Measurements from ENCODE around the gene SMIM24.

DNA sequence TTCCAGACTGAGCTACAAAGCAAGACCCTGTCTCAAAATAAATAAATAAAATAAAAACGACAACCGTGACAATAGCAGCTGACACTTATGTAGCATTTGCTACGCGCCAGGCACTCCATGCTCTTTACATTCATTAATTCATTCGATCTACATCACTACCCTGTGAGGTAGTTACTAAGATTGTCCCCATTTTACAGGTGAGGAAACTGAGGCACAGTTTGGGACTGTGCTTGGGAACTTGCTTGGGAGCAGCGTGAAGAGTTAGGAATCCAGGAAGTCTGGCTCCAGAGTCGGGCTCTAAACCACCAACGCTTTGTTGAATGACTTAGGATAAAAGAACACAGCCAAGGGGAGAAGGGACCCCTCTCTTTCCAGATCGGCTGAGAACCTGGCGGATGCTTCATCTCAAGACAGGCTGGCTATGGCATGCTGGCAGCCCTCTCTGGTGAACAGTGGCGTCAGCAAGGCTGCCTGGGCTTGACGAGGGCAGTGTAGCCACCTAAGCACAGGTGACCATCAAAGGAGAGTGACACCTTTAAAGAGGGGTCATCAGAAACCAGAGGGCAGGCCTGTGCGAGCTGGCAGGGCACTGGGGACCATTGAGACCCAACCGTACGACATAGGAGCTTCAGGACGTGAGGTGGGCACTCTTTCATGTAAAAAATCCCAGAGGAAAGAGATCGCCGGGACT lies 19.6 kb upstream of the SMIM24 start:
- TF ChIP-seq, protein P1, sequence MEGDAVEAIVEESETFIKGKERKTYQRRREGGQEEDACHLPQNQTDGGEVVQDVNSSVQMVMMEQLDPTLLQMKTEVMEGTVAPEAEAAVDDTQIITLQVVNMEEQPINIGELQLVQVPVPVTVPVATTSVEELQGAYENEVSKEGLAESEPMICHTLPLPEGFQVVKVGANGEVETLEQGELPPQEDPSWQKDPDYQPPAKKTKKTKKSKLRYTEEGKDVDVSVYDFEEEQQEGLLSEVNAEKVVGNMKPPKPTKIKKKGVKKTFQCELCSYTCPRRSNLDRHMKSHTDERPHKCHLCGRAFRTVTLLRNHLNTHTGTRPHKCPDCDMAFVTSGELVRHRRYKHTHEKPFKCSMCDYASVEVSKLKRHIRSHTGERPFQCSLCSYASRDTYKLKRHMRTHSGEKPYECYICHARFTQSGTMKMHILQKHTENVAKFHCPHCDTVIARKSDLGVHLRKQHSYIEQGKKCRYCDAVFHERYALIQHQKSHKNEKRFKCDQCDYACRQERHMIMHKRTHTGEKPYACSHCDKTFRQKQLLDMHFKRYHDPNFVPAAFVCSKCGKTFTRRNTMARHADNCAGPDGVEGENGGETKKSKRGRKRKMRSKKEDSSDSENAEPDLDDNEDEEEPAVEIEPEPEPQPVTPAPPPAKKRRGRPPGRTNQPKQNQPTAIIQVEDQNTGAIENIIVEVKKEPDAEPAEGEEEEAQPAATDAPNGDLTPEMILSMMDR (IDR thresholded peaks at IDR 0.05 in 8 of 11, conservative IDR thresholded peaks at IDR 0.05 in 3 of 11), result no peak
- TF ChIP-seq POLR2AphosphoS5 (IDR thresholded peaks at IDR 0.05) (no peak), POLR2A (IDR thresholded peaks at IDR 0.05) (no peak)

Measured in spleen (tissue), 7 donors.